WERI-Rb-1 (cell line): ENCODE results near the gene PRELID2.
"Not testable (repeated sequence)": the region's sequence is repeated elsewhere in the genome, so short reads cannot be mapped to it uniquely, and the experiment has no call there.

Source experiments
- DNase-seq: peaks from one replicate; pipeline ENCODE4 v3.0.0-alpha.2; 2020
- H3K27ac ChIP-seq: fragments of 250-450 bp; sonication (Bioruptor Pico); 2 replicates; pipeline ENCODE4 v1.5.1; 2020; ENCODE audit warnings: mild to moderate bottlenecking, moderate library complexity
- H3K27me3 ChIP-seq: fragments of 250-450 bp; sonication (Bioruptor Pico); 2 replicates; pipeline ENCODE4 v1.5.1; 2021; ENCODE audit warnings: mild to moderate bottlenecking, low read depth, moderate library complexity; ENCODE audit not compliant: insufficient read depth, severe bottlenecking
- H3K36me3 ChIP-seq: fragments of 250-450 bp; sonication (Bioruptor Pico); 2 replicates; pipeline ENCODE4 v1.5.1; 2020; ENCODE audit warnings: mild to moderate bottlenecking, moderate library complexity
- H3K4me3 ChIP-seq: 2 replicates; pipeline ENCODE4 v1.5.1; 2011; ENCODE audit warnings: low read depth, mild to moderate bottlenecking, control low read depth, low read length
- H3K9me3 ChIP-seq: fragments of 250-450 bp; sonication (Bioruptor Pico); 2 replicates; pipeline ENCODE4 v1.5.1; 2021; ENCODE audit warnings: mild to moderate bottlenecking, moderate library complexity; ENCODE audit not compliant: severe bottlenecking
- CTCF ChIP-seq: IDR thresholded peaks from 2 replicates; pipeline ENCODE4 v1.5.1; 2011; ENCODE audit warnings: low read depth, mild to moderate bottlenecking, control low read depth, inconsistent platforms, low read length

Gene PRELID2

DNA sequence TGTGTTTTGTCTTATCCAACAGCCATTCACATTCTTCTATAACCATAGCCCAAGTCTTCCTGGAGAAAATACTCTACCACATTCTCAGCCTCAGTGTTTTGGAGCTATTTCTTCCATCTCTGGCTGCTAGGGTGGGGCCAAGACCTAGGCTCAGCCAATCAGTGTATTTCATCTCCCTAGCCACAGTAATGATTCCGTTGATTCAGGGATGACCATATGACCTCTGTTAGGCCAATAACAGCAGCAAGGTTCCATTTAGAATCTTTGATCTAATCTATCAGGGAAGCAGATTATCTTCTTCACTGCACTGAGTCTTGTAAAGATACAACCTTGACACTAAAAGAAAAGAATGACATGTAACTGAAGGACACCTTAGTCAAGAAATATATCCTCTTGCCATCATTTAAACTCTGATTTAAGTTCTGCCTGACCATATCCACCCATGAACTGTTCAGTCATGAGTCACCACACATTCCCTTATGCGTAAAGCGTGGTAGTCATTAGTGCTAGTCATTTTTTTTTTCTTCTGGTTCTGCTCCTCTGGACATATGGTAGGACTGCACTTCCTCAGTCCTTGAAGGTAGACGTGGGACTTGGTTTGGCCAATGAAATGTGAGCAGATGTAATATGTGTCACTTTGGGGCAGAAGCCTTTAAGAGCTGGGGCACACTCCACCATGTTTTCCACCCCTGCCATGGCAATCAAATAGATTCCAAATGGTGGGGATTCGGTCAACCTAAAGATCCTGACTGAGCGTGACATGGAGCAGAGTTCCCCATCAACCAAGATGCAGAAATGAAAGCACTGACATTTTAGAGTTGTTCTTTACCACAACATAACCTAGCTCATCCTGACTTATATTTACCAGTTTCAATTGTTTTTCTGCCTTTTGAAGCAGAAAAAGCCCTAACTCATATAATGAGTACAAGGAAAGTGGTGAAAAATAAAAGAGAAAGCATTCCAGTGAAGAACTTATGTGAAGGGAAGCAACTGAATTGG lies 12.7 kb upstream of the PRELID2 start:
- Histone ChIP-seq H3K36me3 (no peaks in the 10 kb centered on the region), H3K27ac (no peak overlapping the region), H3K9me3 (no peaks in the 10 kb centered on the region), H3K27me3 (no peaks in the 10 kb centered on the region), H3K4me3 (no peak overlapping the region)
- no peak for DNase-seq
- no peak for TF ChIP-seq CTCF

- no peak for TF ChIP-seq CTCF
- no peaks in the 10 kb centered on the region for H3K9me3 ChIP-seq
- no peaks in the 10 kb centered on the region for H3K27me3 ChIP-seq
- H3K27ac ChIP-seq, result no peak overlapping the region
- no peak overlapping the region for H3K4me3 ChIP-seq
- no peaks in the 10 kb centered on the region for H3K36me3 ChIP-seq
- no peak for DNase-seq
Measured at GRCh38 chr5:145846081-145846480, 10.9 kb upstream of the PRELID2 start.

DNA sequence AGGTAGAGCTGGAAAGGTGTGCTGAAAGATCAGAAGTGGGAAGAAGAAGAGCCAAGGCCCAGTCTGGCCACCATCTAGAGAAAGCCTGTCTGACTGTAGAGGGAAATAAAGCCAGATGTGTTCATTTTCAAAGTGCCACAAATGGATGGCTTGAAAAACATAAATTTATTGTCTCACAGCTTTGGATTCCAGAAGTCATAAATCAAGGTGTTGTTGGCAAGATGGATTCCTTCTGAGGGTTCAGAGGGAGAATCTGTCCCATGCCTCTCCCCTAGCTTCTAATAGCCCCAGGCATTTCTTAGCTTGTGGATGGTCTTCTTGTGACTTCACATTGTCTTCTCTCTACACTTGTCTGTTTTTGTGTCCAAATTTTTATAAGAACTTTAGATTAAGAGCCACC lies 6.2 kb upstream of the PRELID2 start:
- no peaks in the 10 kb centered on the region for H3K36me3 ChIP-seq
- no peak overlapping the region for H3K4me3 ChIP-seq
- H3K9me3 ChIP-seq, result no peaks in the 10 kb centered on the region

GRCh38 chr5:145840458-145841132 lies 5.5 kb upstream of the PRELID2 start:
- Histone ChIP-seq H3K9me3 (no peaks in the 10 kb centered on the region), H3K27me3 (no peaks in the 10 kb centered on the region), H3K4me3 (no peak overlapping the region), H3K36me3 (no peaks in the 10 kb centered on the region), H3K27ac (no peak overlapping the region)
- DNase-seq, result no peak
- TF ChIP-seq CTCF, result no peak

More for the DNA sequence above, 6.2 kb upstream of the PRELID2 start:
- no peak for DNase-seq
- H3K27ac ChIP-seq, result no peak overlapping the region
- no peak for TF ChIP-seq CTCF
- no peaks in the 10 kb centered on the region for H3K27me3 ChIP-seq

- H3K27me3 ChIP-seq, result no peaks in the 10 kb centered on the region
- DNase-seq, result peak; percentile 95
- no peaks in the 10 kb centered on the region for H3K36me3 ChIP-seq
- H3K27ac ChIP-seq, result peak overlapping the region; percentile 75
- no peaks in the 10 kb centered on the region for H3K9me3 ChIP-seq
- peak overlapping the region; percentile 8 for H3K4me3 ChIP-seq
- no peak for TF ChIP-seq CTCF
Measured at GRCh38 chr5:145838276-145838675, 3.1 kb upstream of the PRELID2 start.

DNA sequence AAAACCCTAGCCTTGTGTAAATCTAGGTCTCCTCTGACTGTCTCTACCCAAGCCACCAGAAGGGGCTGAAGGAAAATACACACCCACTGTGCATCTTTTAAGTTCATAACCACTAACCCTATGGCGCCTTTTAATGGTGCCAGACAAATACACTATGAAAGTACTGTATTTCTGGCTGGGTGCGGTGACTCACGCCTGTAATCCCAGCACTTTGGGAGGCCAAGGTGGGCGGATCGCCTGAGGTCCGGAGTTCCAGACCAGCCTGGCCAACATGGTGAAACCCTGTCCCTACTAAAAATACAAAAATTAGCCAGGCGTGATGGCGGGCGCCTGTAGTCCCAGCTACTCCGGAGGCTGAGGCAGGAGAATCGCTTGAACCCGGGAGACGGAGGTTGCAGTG lies 1.1 kb upstream of the PRELID2 start:
- not testable (repeated sequence) for H3K27me3 ChIP-seq, DNase-seq, H3K9me3 ChIP-seq, H3K36me3 ChIP-seq
- Histone ChIP-seq H3K4me3 (peak overlapping the region; percentile 66), H3K27ac (peak overlapping the region; percentile 81)
